Activated T-cell treated with anti-CD3 and anti-CD28 coated beads, Interleukin-2, amount 50 U/mL, for 4 hours (primary cell): Measurements from ENCODE around the gene OR6S1. TPM values are rescaled to one million over a fixed set of nuclear protein-coding genes. Genes with fewer than 3 reads are reported as not detected.
"Not testable (repeated sequence)": the region's sequence is repeated elsewhere in the genome, so short reads cannot be mapped to it uniquely, and the experiment has no call there.

Experiments used
- ATAC-seq, 2 donors: fragments of 200-7000 bp; cut with Tn5 transposase; one replicate each; pipeline ENCODE4 v1.10.0; 2021
- DNase-seq: peaks from one replicate; pipeline ENCODE4 v3.0.0-alpha.2; 2020
- H3K27me3 Mint-ChIP-seq: one replicate; pipeline ENCODE4 v1.8.0; 2021; ENCODE audit warnings: low read depth, mixed read lengths
- H3K36me3 Mint-ChIP-seq: one replicate; pipeline ENCODE4 v1.8.0; 2022; ENCODE audit warnings: mixed read lengths; ENCODE audit not compliant: insufficient read depth
- H3K4me1 Mint-ChIP-seq: one replicate; pipeline ENCODE4 v1.8.0; 2021; ENCODE audit warnings: low read depth, mixed read lengths
- H3K4me3 Mint-ChIP-seq: one replicate; pipeline ENCODE4 v1.8.0; 2021; ENCODE audit warnings: mild to moderate bottlenecking, moderate library complexity, mixed read lengths
- H3K9me3 Mint-ChIP-seq: one replicate; pipeline ENCODE4 v1.8.0; 2021; ENCODE audit warnings: mixed read lengths
- total RNA-seq, 3 donors: library from RNA; stranded (reverse); gene quantifications; one replicate each; pipeline ENCODE4 v1.2.1, GENCODE V29; 2021

Gene OR6S1
- total RNA-seq, 3 donors from 2014 or later: not detected

DNA sequence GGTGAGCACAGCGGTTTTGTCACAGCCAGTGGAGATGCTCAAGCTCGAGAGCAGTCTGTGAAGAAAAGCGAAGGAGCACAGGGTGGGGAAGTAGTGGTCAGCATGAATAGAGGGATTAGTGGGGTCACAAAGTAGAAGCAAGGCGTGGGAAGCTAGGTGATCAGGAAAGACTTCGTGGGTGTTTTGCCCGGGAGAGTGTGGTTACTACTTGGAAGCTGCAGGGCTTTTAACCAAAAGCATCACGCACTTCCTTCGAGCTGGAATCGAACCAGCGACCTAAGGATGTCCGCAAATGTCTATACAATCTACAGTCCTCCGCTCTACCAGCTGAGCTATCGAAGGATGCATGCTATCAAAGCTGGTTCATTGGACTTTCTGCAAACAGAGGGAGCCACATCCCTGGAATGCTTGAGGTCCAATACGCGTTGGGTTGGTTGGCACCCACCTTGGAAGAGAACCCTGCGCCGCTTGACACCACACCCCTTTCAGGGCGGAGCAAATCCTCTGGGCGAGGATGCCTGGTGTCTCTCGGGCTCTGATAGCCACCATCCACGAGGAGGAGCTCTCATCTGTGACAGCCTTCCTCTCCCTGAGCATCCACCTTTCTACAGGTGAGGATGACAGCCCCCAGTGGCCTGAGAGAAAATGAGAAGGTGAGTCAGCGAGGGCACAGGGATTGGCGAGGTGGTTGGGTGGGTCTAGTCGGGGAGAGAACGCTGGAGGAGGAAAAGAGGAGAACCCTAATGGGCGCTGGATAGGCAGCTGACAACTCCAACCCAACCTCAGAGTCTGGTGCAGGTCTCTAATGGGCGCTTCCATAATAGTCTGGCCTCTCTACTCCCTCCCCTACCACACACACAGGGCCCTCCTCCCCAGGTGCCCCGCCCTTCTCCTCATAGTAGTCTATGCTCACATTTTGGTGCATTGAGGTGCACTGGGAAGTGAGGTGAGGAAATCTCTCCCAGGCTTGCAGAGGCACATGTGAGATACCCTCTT, 16.0 kb upstream of the OR6S1 start:
- Mint-ChIP-seq H3K27me3 (peaks cover 64% of the 10 kb centered on the region), H3K4me1 (peaks cover 28% of the 10 kb centered on the region), H3K4me3 (no peak overlapping the region), H3K9me3 (no peaks in the 10 kb centered on the region), H3K36me3 (no peaks in the 10 kb centered on the region)
- peak; percentile 18 for DNase-seq
- peak; percentile 44 to 49 for ATAC-seq

DNA sequence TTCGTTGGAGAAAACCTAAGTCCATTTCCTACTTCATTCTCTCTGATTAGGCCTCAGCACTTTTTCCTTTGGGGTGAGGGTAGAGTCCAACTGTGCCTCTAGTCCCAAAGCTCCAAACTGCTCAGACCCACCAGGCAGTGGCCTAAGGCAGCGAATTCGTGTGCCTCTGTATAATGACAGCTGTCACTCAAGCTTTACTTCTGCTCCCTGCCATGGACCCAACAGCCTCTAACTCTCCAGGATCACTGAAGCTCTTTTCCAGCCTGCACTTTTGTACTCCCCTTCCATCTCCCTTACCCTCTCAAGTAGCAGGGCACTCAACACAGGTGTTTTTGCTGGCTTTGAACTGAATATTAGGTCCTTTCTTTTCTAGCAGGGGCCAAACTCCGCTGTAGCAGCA, 14.8 kb upstream of the OR6S1 start:
- no peaks in the 10 kb centered on the region for H3K36me3 Mint-ChIP-seq
- H3K27me3 Mint-ChIP-seq: peaks cover 74% of the 10 kb centered on the region
- H3K4me3 Mint-ChIP-seq: no peak overlapping the region
- ATAC-seq (no peak), DNase-seq (no peak)
- H3K9me3 Mint-ChIP-seq: no peaks in the 10 kb centered on the region
- peaks cover 26% of the 10 kb centered on the region for H3K4me1 Mint-ChIP-seq

DNA sequence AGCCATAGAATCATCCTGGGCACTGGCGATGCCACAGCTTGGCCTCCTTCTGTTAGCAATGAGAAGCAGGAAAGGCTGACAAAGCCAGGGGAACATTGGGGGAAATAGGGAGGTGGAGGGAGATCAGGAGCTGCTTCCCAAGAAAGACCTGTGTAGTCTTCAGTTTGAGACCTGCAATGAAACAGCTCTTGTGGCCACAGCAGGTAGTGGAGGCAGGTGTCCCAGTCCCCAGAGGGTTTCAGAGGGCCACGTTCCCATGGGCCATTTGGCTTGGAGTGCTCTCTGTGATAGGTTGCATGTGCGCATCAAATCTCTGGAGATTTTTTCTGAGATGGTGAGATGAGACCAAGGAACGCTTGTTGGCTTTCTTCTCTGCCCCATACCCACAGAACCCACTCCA, 14.4 kb upstream of the OR6S1 start:
- H3K4me1 Mint-ChIP-seq: peaks cover 26% of the 10 kb centered on the region
- DNase-seq (no peak), ATAC-seq (no peak)
- H3K9me3 Mint-ChIP-seq: no peaks in the 10 kb centered on the region
- no peaks in the 10 kb centered on the region for H3K36me3 Mint-ChIP-seq
- peaks cover 77% of the 10 kb centered on the region for H3K27me3 Mint-ChIP-seq
- H3K4me3 Mint-ChIP-seq: no peak overlapping the region

DNA sequence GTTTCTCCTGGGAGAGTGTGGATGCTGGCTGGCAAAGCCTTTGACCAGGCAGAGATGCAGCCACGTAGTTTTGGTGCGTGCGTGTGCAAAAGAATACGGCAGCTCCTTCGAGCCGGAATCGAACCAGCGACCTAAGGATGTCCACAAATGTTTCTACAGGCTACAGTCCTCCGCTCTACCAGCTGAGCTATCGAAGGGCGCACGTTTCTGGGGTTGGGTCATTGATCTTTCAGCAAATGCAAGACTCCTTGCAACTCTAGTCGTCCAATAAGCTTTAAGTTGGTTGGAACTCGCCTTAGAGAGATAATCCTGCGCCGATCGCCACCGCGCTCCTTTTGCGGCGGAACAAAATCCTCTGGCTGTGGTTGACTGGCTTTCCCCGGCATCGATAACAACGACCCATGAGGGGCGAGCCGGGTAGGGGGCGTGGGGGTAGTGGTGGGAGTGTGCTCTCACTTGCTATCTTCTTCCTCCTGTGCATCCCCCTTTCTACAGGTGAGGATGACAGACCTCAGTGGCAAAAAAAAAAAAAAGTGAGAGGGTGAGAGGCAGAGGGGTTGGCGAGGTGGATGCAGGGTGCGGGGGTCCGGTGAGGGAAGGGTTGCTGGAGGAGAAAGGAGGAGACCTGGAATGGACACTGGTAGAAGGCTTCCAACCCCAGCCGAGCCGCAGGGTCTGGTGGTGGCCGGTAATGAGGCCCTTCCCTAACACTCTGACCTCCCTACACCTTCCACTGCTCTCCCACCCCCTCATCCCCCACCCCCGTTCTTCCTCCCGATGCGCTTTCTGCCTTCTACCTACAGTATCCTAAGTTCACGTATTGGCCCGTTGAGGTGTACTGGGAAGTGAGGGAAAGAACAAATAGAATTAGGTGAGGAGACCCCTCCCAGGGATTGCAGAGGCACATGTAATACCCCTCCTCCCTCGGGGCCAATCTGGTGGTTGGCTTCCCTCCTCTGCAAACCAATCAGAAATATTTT, 11.8 kb upstream of the OR6S1 start:
- ATAC-seq (peak; percentile 79 to 82), DNase-seq (no peak)
- H3K27me3 Mint-ChIP-seq: peaks cover 67% of the 10 kb centered on the region
- H3K9me3 Mint-ChIP-seq: no peaks in the 10 kb centered on the region
- peaks cover 25% of the 10 kb centered on the region for H3K4me1 Mint-ChIP-seq
- no peaks in the 10 kb centered on the region for H3K36me3 Mint-ChIP-seq
- H3K4me3 Mint-ChIP-seq: peak overlapping the region; percentile 54

DNA sequence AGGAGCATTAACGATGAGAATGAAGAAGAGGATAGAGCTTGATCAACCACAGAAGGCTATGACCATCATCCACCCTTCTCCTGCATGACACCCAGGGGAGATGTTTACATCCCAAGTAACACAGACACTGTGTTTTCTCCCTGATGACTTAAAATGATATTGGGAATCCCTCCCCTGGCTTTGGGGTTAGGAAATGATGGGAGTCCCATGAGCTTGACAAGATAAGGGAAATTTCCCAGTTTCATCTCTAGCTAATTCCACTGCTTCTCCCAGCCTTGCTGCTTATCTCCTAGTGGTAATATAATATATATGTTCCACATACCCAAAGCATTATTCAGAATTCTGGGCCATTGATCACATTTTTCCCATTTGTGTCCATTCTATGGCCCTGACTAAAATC, 4.0 kb upstream of the OR6S1 start:
- Mint-ChIP-seq H3K4me1 (no peaks in the 10 kb centered on the region), H3K9me3 (no peaks in the 10 kb centered on the region), H3K27me3 (peaks cover 27% of the 10 kb centered on the region), H3K36me3 (no peaks in the 10 kb centered on the region), H3K4me3 (no peak overlapping the region)
- DNase-seq (no peak), ATAC-seq (no peak)

DNA sequence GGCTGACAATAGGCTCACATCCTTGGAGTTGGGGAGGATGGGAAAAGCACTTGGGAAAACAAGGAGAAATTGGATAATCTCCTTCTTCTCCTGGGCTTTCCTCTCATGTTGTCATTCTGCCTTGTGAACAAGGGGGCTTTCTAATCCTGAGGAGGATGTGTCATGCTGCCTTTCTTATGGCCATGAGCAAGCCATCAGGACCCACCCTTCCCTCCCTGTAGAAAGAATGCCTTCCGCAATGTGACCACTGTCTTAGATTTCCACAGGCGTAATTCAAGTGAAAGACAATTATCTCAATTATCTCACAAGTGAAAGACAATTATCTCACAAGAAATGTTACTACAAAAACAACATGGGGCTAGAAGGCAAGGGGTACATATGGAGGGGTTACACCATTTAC, 3.0 kb upstream of the OR6S1 start:
- ATAC-seq: no peak
- Mint-ChIP-seq H3K4me3 (no peak overlapping the region), H3K4me1 (no peaks in the 10 kb centered on the region), H3K9me3 (no peaks in the 10 kb centered on the region), H3K36me3 (no peaks in the 10 kb centered on the region), H3K27me3 (peaks cover 29% of the 10 kb centered on the region)
- no peak for DNase-seq

DNA sequence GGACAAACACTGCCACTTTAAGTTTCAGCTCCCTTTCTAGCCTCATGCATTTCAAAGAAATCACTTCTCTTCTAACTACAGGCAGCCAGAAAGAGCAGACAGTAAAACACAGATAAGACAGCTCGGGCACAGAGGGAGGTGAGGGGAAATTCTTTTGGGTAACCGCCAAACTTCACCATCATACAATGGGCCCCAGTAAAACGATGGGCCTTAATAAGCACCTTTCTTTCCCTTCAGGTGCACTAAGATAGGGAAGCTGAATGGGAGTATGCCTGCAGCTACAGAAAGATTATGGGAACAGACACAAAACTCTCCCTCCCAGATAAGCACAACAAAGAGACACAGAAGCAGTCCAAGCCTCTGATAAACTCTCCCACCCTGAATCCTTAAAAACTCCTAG, 1.3 kb upstream of the OR6S1 start:
- H3K36me3 Mint-ChIP-seq, H3K4me1 Mint-ChIP-seq, ATAC-seq, H3K9me3 Mint-ChIP-seq, DNase-seq, H3K4me3 Mint-ChIP-seq: not testable (repeated sequence)
- H3K27me3 Mint-ChIP-seq: peaks cover 28% of the 10 kb centered on the region

DNA sequence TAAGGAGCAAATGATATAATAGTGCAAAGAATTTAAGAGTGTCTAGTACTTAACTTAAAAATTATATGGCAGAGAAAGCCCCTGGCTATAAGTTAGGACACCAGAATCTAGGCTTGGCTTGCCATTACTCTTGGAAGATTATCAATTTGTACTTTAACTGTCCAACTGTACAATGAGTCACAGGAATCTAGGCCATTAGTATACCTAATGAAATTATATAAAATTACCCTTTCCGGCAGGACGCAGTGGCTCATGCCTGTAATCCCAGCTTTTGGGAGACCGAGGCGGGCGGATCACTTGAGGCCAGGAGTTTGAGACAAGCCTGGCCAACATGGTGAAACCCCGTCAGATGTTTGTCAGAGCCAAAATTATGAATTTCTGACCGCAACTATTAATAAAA, 691 bp upstream of the OR6S1 start:
- Mint-ChIP-seq H3K27me3 (peaks cover 26% of the 10 kb centered on the region), H3K4me1 (no peaks in the 10 kb centered on the region), H3K9me3 (no peaks in the 10 kb centered on the region), H3K36me3 (no peaks in the 10 kb centered on the region), H3K4me3 (no peak overlapping the region)
- ATAC-seq (no peak), DNase-seq (no peak)

DNA sequence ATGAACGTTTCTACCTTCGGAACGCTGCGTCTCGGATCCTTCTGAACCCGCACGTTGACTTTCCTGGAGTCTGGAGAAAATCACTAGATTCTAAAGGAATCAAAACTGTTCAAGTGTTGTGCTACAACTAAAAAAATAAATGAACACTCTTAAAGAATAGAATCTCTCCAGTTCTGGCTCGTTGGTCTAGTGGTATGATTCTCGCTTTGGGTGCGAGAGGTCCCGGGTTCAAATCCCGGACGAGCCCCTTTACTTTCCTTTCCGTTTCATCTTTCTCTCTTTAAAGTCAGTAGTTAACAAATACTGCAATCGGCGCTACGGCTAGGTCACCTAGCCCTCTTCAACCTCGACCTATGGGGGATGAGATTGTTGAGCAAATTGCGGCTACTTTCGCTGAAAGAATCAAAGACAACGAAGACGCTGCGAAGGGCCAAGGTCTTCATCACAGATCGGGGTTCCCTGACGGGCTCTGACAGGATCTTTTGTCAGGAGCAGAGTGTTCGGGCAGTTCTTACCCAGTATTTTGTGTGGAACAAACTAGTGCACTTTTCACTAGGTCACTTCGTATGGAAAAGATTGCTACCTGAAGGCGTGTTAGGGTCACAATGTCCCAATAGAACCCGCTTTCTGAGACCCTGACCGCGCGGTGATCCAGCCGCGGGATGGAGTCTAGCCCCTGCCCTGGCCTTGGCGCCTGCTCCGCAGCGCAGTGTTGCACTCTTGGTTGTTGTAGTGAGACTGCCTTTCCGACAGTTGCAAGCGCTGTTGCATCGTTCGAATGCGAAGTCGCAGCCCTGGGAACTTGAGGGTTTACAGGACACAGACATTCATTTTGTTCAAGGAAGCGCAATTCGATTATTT, 8.4 kb downstream of the OR6S1 start:
- Mint-ChIP-seq H3K4me1 (peaks cover 39% of the 10 kb centered on the region), H3K27me3 (peaks cover 39% of the 10 kb centered on the region), H3K9me3 (peaks cover 6% of the 10 kb centered on the region), H3K36me3 (no peaks in the 10 kb centered on the region), H3K4me3 (peak overlapping the region; percentile 82)
- peak; percentile 51 for DNase-seq
- ATAC-seq: peak; percentile 74 to 75

DNA sequence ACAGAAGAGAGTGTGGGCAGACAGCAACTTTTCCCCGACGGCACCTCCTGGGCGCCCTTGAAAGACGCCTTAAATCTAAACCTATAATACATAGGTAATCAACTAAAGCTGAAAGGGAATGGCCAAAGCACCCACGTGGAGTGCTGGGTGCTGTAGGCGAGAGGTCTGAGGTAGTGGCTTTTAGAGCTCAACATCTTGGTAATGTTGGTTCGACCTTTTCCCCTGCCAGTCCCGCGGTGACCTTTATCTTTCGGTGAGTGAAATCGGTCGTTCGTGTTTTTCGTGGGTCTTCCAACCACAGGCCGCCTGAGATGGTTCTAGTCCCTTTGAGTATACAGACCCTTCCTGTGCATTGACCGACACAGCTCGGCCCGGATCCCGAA, 9.1 kb downstream of the OR6S1 start:
- Mint-ChIP-seq H3K4me3 (peak overlapping the region; percentile 82), H3K9me3 (peaks cover 6% of the 10 kb centered on the region), H3K27me3 (peaks cover 45% of the 10 kb centered on the region), H3K4me1 (peaks cover 45% of the 10 kb centered on the region), H3K36me3 (no peaks in the 10 kb centered on the region)
- ATAC-seq: peak; percentile 16
- no peak for DNase-seq

DNA sequence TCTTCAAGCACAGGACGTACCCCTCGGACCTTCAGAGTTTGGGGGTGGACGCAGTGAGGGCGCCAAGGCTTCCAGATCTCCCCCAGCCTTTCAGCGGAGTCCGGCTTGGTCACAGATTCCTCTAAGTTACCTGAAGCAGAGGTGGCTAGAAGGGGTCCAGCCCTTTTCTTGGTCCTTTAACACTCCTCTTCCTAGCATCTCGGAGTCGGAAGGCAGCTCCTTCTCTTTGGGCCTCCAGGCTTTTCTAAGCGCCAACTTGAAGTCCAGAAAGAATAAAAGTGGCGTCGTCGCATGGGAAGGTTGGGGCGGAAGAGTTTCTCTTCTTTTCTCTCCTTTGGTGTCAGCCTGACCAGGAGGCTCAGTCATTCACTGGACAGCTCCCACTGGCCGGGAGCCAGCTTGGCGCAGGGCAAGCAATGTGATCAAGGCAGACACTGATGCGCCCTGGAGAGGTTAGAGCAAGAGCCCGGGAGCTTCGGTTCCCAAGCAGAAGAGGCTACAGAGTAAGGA, 9.6 kb downstream of the OR6S1 start:
- H3K27me3 Mint-ChIP-seq: peaks cover 50% of the 10 kb centered on the region
- peak overlapping the region; percentile 82 for H3K4me3 Mint-ChIP-seq
- ATAC-seq (peak in 1 of 2 donors; percentile 3), DNase-seq (no peak)
- peaks cover 6% of the 10 kb centered on the region for H3K9me3 Mint-ChIP-seq
- peaks cover 50% of the 10 kb centered on the region for H3K4me1 Mint-ChIP-seq
- H3K36me3 Mint-ChIP-seq: no peaks in the 10 kb centered on the region

DNA sequence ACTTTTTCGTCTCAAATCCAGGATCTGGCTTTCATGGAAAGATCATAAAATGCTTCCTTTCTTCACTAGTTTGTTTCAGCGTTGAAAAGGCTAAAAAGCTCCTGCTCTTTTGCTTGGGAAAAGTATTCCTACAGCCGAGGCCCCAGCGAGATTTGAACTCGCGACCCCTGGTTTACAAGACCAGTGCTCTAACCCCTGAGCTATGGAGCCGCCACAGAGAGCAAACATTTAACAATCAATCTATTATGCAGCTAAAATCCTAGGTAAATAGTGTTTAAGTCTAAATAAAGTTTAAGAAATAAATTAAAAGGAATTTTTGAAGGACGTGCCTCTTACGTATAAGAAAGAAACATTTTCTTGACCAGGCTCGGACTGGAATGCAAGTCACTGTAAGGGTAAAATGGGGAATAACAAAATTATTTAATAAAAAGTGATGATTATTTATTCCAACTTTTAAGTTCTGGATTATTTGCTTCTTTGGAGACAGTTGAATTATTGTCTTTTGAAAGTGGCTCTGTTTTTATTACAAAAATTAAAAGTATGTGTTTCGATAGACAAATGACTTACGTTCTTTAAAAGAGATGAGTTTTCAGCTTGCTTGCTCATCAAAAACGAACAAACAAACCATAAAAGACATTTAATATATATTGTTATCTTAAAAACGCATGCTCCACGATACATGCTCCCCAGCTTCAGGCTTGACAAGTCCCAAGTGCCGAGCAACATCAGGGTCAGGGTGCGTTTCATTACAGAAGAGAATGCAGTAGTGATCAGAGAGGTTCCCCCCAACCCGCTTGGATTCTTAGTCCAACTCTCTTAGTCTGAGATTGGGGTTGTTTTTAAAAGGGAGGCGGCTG, 10.2 kb downstream of the OR6S1 start:
- Mint-ChIP-seq H3K4me1 (peaks cover 56% of the 10 kb centered on the region), H3K36me3 (no peaks in the 10 kb centered on the region), H3K27me3 (peaks cover 49% of the 10 kb centered on the region), H3K9me3 (peaks cover 6% of the 10 kb centered on the region), H3K4me3 (peak overlapping the region; percentile 82)
- peak; percentile 51 for DNase-seq
- ATAC-seq: peak in 1 of 2 donors; percentile 27
